Activated CD8-positive, alpha-beta T cell treated with anti-CD3 and anti-CD28 coated beads for 36 hours (primary cell): ENCODE data around the gene RETREG1. TPM values are rescaled to one million over a fixed set of nuclear protein-coding genes. Genes with fewer than 3 reads are reported as not detected.

Experiments used
- ATAC-seq: fragments of 200-7000 bp; cut with Tn5 transposase; one replicate; pipeline ENCODE4 v1.10.0; 2021; ENCODE audit warnings: mild to moderate bottlenecking, moderate library complexity
- CTCF ChIA-PET: fragments of 350-600 bp; sonication (Branson Sonifier 250); formaldehyde crosslinking; loops from one replicate; lab custom pipeline; 2021; ENCODE audit warnings: antibody characterized with exemption; lab: Charles Lee
- POLR2A ChIA-PET: fragments of 350-600 bp; sonication (Branson Sonifier 250); formaldehyde crosslinking; loops from one replicate; lab custom pipeline; 2021; ENCODE audit warnings: antibody characterized with exemption; lab: Charles Lee
- DNase-seq: peaks from one replicate; pipeline ENCODE4 v3.0.0-alpha.2; 2020
- H3K27ac Mint-ChIP-seq: one replicate; pipeline ENCODE4 v1.8.0; 2021; ENCODE audit warnings: mild to moderate bottlenecking, mixed read lengths
- H3K27me3 Mint-ChIP-seq: one replicate; pipeline ENCODE4 v1.8.0; 2021; ENCODE audit warnings: mixed read lengths
- H3K36me3 Mint-ChIP-seq: one replicate; pipeline ENCODE4 v1.8.0; 2021; ENCODE audit warnings: low read depth, mixed read lengths
- H3K4me1 Mint-ChIP-seq: one replicate; pipeline ENCODE4 v1.8.0; 2021; ENCODE audit warnings: low read depth, mixed read lengths
- H3K4me3 Mint-ChIP-seq: one replicate; pipeline ENCODE4 v1.8.0; 2021; ENCODE audit warnings: mild to moderate bottlenecking, moderate library complexity, mixed read lengths
- H3K9me3 Mint-ChIP-seq: one replicate; pipeline ENCODE4 v1.8.0; 2021; ENCODE audit warnings: mixed read lengths
- intact Hi-C: fragments of 100-400 bp; cut with micrococcal nuclease; formaldehyde crosslinking; loops from one replicate; pipeline ENCODE4 v1.10.0; 2022
- total RNA-seq, 2 experiments: library from RNA; stranded (reverse); gene quantifications; one replicate each; pipeline ENCODE4 v1.2.3, GENCODE V29; 2021
- TF ChIP-seq, protein P1 (sequence below): fragments of 200-600 bp; IDR thresholded peaks from one replicate; pipeline ENCODE4 v1.8.0; 2022; ENCODE audit warnings: antibody characterized with exemption, mild to moderate bottlenecking

RETREG1 gene
- total RNA-seq, 2 experiments from 2014 or later = 31.7 to 31.9 TPM

GRCh38 chr5:16461782-16462181, 155.0 kb downstream of the RETREG1 start:
- CTCF ChIA-PET = no interaction called here
- POLR2A ChIA-PET = no interaction called here
- TF ChIP-seq, protein P1, sequence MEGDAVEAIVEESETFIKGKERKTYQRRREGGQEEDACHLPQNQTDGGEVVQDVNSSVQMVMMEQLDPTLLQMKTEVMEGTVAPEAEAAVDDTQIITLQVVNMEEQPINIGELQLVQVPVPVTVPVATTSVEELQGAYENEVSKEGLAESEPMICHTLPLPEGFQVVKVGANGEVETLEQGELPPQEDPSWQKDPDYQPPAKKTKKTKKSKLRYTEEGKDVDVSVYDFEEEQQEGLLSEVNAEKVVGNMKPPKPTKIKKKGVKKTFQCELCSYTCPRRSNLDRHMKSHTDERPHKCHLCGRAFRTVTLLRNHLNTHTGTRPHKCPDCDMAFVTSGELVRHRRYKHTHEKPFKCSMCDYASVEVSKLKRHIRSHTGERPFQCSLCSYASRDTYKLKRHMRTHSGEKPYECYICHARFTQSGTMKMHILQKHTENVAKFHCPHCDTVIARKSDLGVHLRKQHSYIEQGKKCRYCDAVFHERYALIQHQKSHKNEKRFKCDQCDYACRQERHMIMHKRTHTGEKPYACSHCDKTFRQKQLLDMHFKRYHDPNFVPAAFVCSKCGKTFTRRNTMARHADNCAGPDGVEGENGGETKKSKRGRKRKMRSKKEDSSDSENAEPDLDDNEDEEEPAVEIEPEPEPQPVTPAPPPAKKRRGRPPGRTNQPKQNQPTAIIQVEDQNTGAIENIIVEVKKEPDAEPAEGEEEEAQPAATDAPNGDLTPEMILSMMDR = no peak
- Mint-ChIP-seq H3K27me3 (no peaks in the 10 kb centered on the region), H3K9me3 (no peaks in the 10 kb centered on the region), H3K27ac (peak overlapping the region; percentile 31), H3K4me3 (no peak overlapping the region), H3K36me3 (peaks cover 72% of the 10 kb centered on the region), H3K4me1 (peaks cover 69% of the 10 kb centered on the region)
- no peak for DNase-seq
- no peak for ATAC-seq
- intact Hi-C loops = no loop called here

DNA sequence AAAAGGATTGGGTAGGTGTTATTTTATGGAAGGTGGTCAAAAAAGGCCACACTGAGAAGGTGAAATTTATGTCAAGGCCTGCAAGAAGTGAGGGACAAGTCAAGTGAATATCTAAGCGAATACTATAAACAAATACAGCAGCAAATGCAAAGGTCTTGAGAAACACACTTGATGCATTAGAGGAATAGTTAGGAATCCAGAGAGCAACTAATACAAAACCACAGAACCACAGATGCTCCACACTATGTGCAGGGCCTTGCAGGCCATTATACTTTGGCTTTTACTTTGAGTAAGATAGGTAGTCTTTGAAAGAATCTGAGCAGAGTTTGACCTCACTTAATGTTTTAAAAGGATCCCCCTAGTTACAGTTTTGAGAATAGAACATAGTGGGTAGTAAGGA, 155.8 kb downstream of the RETREG1 start:
- ATAC-seq (no peak), DNase-seq (no peak)
- Mint-ChIP-seq H3K4me3 (peak overlapping the region; percentile 10), H3K27me3 (no peaks in the 10 kb centered on the region), H3K9me3 (no peaks in the 10 kb centered on the region), H3K4me1 (peaks cover 76% of the 10 kb centered on the region), H3K27ac (peak overlapping the region; percentile 59), H3K36me3 (peaks cover 77% of the 10 kb centered on the region)
- TF ChIP-seq, protein P1 = no peak
- ChIA-PET POLR2A (no interaction called here), CTCF (no interaction called here)
- intact Hi-C loops = no loop called here

DNA sequence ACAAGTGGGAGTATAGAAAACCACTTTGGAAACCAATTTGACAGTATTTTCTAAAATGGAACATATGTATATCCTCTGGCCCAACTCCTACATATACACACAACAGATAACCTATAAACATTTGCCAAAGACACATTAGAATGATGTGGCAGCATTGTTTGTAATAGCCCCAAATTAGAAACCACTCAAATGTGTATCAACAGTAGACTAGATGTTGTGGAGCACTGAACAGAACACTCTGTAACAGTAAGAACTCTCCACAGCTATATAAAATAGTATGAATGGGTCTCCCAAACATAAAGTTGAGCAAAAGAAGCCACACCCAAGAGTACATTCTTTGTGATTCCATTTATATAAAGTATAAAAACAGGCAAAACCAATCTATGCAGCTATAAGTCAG, 157.3 kb downstream of the RETREG1 start:
- no peak for DNase-seq
- Mint-ChIP-seq H3K27me3 (no peaks in the 10 kb centered on the region), H3K27ac (peak overlapping the region; percentile 74), H3K4me3 (no peak overlapping the region), H3K4me1 (peaks cover 82% of the 10 kb centered on the region), H3K9me3 (no peaks in the 10 kb centered on the region), H3K36me3 (peaks cover 75% of the 10 kb centered on the region)
- TF ChIP-seq, protein P1 = no peak
- ChIA-PET POLR2A (no interaction called here), CTCF (interaction anchor here (1.8 to 6.8 kb wide), 3 partner anchors 13 to 299 kb away, joined by 4 to 57 read pairs (median 14); no protein-coding TSS in a partner anchor)
- ATAC-seq = peak; percentile 22
- intact Hi-C loops = loop anchor here (5.0 kb wide), 1 partner anchor 302 kb away; no protein-coding TSS in a partner anchor

GRCh38 chr5:16457853-16458252, 158.9 kb downstream of the RETREG1 start:
- TF ChIP-seq, protein P1 = no peak
- Mint-ChIP-seq H3K4me3 (no peak overlapping the region), H3K4me1 (peaks cover 71% of the 10 kb centered on the region), H3K27ac (peak overlapping the region; percentile 77), H3K9me3 (no peaks in the 10 kb centered on the region), H3K36me3 (peaks cover 64% of the 10 kb centered on the region), H3K27me3 (no peaks in the 10 kb centered on the region)
- ChIA-PET POLR2A (interaction anchor here (1.4 to 2.3 kb wide), 2 partner anchors 9 to 160 kb away, joined by 3 to 6 read pairs; partner anchors contain the start of gene RETREG1), CTCF (interaction anchor here (1.4 to 6.8 kb wide), 7 partner anchors 9 to 297 kb away, joined by 3 to 57 read pairs (median 14); partner anchors contain the start of gene ZNF622)
- ATAC-seq = peak; percentile 17
- no peak for DNase-seq
- intact Hi-C loops = loop anchor here (5.0 kb wide), 1 partner anchor 301 kb away; no protein-coding TSS in a partner anchor

- Mint-ChIP-seq H3K27ac (peak overlapping the region; percentile 77), H3K36me3 (peaks cover 63% of the 10 kb centered on the region)
- intact Hi-C loops = loop anchor here (5.0 kb wide), 1 partner anchor 300 kb away; no protein-coding TSS in a partner anchor
These were observed 159.3 kb downstream of the RETREG1 start for GRCh38 chr5:16457451-16457850.

More at GRCh38 chr5:16457451-16457850, 159.3 kb downstream of the RETREG1 start:
- Mint-ChIP-seq H3K4me1 (peaks cover 67% of the 10 kb centered on the region), H3K9me3 (no peaks in the 10 kb centered on the region), H3K4me3 (no peak overlapping the region), H3K27me3 (no peaks in the 10 kb centered on the region)
- CTCF ChIA-PET = interaction anchor here (1.4 to 6.8 kb wide), 11 partner anchors 9 to 297 kb away, joined by 3 to 57 read pairs (median 12); partner anchors contain the start of genes RETREG1 and ZNF622
- DNase-seq = no peak
- POLR2A ChIA-PET = interaction anchor here (1.4 to 2.3 kb wide), 3 partner anchors 7 to 160 kb away, joined by 3 to 8 read pairs (median 6); partner anchors contain the start of gene RETREG1
- ATAC-seq = no peak
- TF ChIP-seq, protein P1 = no peak
